Adipocyte (in vitro differentiated cells): ENCODE measurements around the gene CPVL.

Experiments
- DNase-seq: peaks from one replicate; pipeline ENCODE4 v3.0.0-alpha.2; 2015; ENCODE audit warnings: low read depth
- H3K27me3 ChIP-seq: replicated peaks from 2 replicates; pipeline ENCODE4 v1.7.0; 2013; ENCODE audit warnings: mild to moderate bottlenecking, low read length, moderate library complexity; ENCODE audit not compliant: control insufficient read depth, insufficient read depth
- H3K36me3 ChIP-seq: 2 replicates; pipeline ENCODE4 v1.7.0; 2013; ENCODE audit warnings: low read length, mild to moderate bottlenecking, moderate library complexity; ENCODE audit not compliant: control insufficient read depth, insufficient read depth, severe bottlenecking
- H3K4me1 ChIP-seq: 2 replicates; pipeline ENCODE4 v1.7.0; 2013; ENCODE audit warnings: mild to moderate bottlenecking, low read length, moderate library complexity; ENCODE audit not compliant: control insufficient read depth, insufficient read depth
- H3K4me3 ChIP-seq: 2 replicates; pipeline ENCODE4 v1.7.0; 2013; ENCODE audit warnings: mild to moderate bottlenecking, low read length, moderate library complexity
- H3K9ac ChIP-seq: 2 replicates; pipeline ENCODE4 v1.7.0; 2013; ENCODE audit warnings: mild to moderate bottlenecking, low read length, moderate library complexity
- H3K9me3 ChIP-seq: 2 replicates; pipeline ENCODE4 v1.7.0; 2013; ENCODE audit warnings: mild to moderate bottlenecking, low read length, moderate library complexity; ENCODE audit not compliant: control insufficient read depth

The CPVL gene

GRCh38 chr7:28984631-28985030, 161.7 kb downstream of the CPVL start:
- no peak overlapping the region for H3K4me3 ChIP-seq
- no peaks in the 10 kb centered on the region for H3K27me3 ChIP-seq
- DNase-seq = peak; percentile 93
- no peaks in the 10 kb centered on the region for H3K36me3 ChIP-seq
- peaks cover under 1% of the 10 kb centered on the region for H3K9me3 ChIP-seq
- H3K4me1 ChIP-seq = peaks cover 67% of the 10 kb centered on the region
- H3K9ac ChIP-seq = no peak overlapping the region

GRCh38 chr7:28984217-28984616, 162.1 kb downstream of the CPVL start:
- H3K4me3 ChIP-seq = no peak overlapping the region
- peaks cover 5% of the 10 kb centered on the region for H3K9me3 ChIP-seq
- DNase-seq = no peak
- H3K4me1 ChIP-seq = peaks cover 63% of the 10 kb centered on the region
- H3K9ac ChIP-seq = no peak overlapping the region
- no peaks in the 10 kb centered on the region for H3K27me3 ChIP-seq
- H3K36me3 ChIP-seq = no peaks in the 10 kb centered on the region

GRCh38 chr7:28983396-28984190, 162.7 kb downstream of the CPVL start:
- H3K36me3 ChIP-seq = no peaks in the 10 kb centered on the region
- H3K9ac ChIP-seq = no peak overlapping the region
- no peak for DNase-seq

GRCh38 chr7:28981161-28981465, 165.2 kb downstream of the CPVL start:
- Histone ChIP-seq H3K9me3 (peaks cover 34% of the 10 kb centered on the region), H3K27me3 (no peaks in the 10 kb centered on the region), H3K9ac (no peak overlapping the region), H3K4me1 (peaks cover 34% of the 10 kb centered on the region), H3K36me3 (no peaks in the 10 kb centered on the region), H3K4me3 (peak overlapping the region; percentile 10)
- DNase-seq = no peak

More at GRCh38 chr7:28983396-28984190, 162.7 kb downstream of the CPVL start:
- H3K4me3 ChIP-seq = no peak overlapping the region
- no peaks in the 10 kb centered on the region for H3K27me3 ChIP-seq
- peaks cover 58% of the 10 kb centered on the region for H3K4me1 ChIP-seq
- peaks cover 10% of the 10 kb centered on the region for H3K9me3 ChIP-seq

GRCh38 chr7:28980451-28981160, 165.7 kb downstream of the CPVL start:
- no peak for DNase-seq
- no peaks in the 10 kb centered on the region for H3K27me3 ChIP-seq
- H3K4me3 ChIP-seq = peak overlapping the region; percentile 10
- H3K9ac ChIP-seq = no peak overlapping the region
- peaks cover 29% of the 10 kb centered on the region for H3K4me1 ChIP-seq
- peaks cover 39% of the 10 kb centered on the region for H3K9me3 ChIP-seq
- H3K36me3 ChIP-seq = no peaks in the 10 kb centered on the region

GRCh38 chr7:28979776-28980175, 166.6 kb downstream of the CPVL start:
- Histone ChIP-seq H3K9me3 (peaks cover 47% of the 10 kb centered on the region), H3K27me3 (no peaks in the 10 kb centered on the region), H3K9ac (no peak overlapping the region), H3K4me1 (peaks cover 21% of the 10 kb centered on the region), H3K36me3 (no peaks in the 10 kb centered on the region), H3K4me3 (no peak overlapping the region)
- DNase-seq = no peak

- Histone ChIP-seq H3K9me3 (peaks cover 66% of the 10 kb centered on the region), H3K27me3 (no peaks in the 10 kb centered on the region), H3K4me3 (no peak overlapping the region), H3K36me3 (no peaks in the 10 kb centered on the region), H3K9ac (no peak overlapping the region), H3K4me1 (peaks cover 13% of the 10 kb centered on the region)
- no peak for DNase-seq
Observed at GRCh38 chr7:28977881-28978280, 168.5 kb downstream of the CPVL start.

GRCh38 chr7:28976022-28976421, 170.3 kb downstream of the CPVL start:
- Histone ChIP-seq H3K4me1 (peaks cover 9% of the 10 kb centered on the region), H3K4me3 (no peak overlapping the region)
- DNase-seq = no peak

GRCh38 chr7:28973591-28973990, 172.7 kb downstream of the CPVL start:
- H3K4me3 ChIP-seq = no peak overlapping the region
- no peak overlapping the region for H3K9ac ChIP-seq
- H3K4me1 ChIP-seq = no peaks in the 10 kb centered on the region
- peaks cover 96% of the 10 kb centered on the region for H3K9me3 ChIP-seq
- no peaks in the 10 kb centered on the region for H3K27me3 ChIP-seq
- no peaks in the 10 kb centered on the region for H3K36me3 ChIP-seq
- no peak for DNase-seq

More at GRCh38 chr7:28976022-28976421, 170.3 kb downstream of the CPVL start:
- Histone ChIP-seq H3K36me3 (no peaks in the 10 kb centered on the region), H3K27me3 (no peaks in the 10 kb centered on the region), H3K9ac (no peak overlapping the region), H3K9me3 (peaks cover 83% of the 10 kb centered on the region)

GRCh38 chr7:28964056-28964455, 182.3 kb downstream of the CPVL start:
- no peaks in the 10 kb centered on the region for H3K4me1 ChIP-seq
- no peaks in the 10 kb centered on the region for H3K27me3 ChIP-seq
- H3K9me3 ChIP-seq = peaks cover 52% of the 10 kb centered on the region
- H3K36me3 ChIP-seq = no peaks in the 10 kb centered on the region
- no peak overlapping the region for H3K9ac ChIP-seq
- DNase-seq = no peak
- H3K4me3 ChIP-seq = no peak overlapping the region

GRCh38 chr7:28961972-28962371, 184.4 kb downstream of the CPVL start:
- Histone ChIP-seq H3K36me3 (no peaks in the 10 kb centered on the region), H3K9me3 (peaks cover 32% of the 10 kb centered on the region), H3K4me3 (no peak overlapping the region), H3K4me1 (peaks cover 6% of the 10 kb centered on the region), H3K27me3 (peaks cover 11% of the 10 kb centered on the region), H3K9ac (no peak overlapping the region)
- DNase-seq = no peak
